Measurements from ENCODE around the gene MVB12B.

Gene MVB12B

DNA sequence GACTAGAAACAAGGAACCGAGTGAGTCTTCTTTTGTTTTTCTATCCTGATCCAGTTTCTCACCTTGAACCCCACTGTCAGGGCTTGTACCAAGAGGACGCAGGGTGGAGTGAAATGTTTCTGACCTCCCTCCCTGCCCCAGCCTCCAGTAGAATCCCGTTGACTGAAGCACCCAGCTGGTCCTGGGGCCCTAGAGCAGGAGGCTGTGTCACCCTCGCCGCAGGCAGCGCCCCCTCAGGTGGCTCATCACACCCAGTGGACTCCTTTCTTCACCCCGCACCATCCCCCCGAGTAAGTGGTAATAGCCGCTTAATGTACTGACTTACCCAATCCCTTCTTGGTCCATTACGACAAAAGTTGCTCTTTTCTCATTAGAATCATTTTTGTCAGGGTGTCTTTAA lies 53.8 kb downstream of the MVB12B start:
- DNase-seq (ENCODE audit: low read depth in 2 of 3, low spot score in 1 of 3): no peak

DNA sequence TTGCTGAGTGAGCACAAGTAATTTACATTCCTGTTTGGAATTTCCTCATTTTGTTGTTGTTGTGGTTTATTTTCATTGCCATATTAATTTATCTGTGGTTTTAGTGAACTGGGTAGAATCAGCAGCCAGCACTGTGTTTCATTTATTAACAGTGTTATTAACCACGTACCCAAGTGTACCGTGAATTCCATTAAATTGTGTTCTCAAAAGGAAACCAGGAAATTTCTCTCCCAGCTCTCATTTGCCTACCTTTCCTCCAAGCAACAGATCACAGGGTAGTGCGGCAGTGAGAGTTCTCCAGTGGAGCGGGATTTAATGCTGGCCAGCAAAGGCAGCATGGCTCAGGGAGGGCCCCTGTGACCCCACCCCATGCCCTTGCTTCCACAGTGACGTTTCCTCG lies 54.6 kb downstream of the MVB12B start:
- DNase-seq (ENCODE audit: low read depth in 2 of 3, low spot score in 1 of 3): no peak

- no peak for DNase-seq (ENCODE audit: low read depth in 2 of 3, low spot score in 1 of 3)
These were observed 56.9 kb downstream of the MVB12B start for GRCh38 chr9:126383406-126384046.

GRCh38 chr9:126384926-126385325 lies 58.3 kb downstream of the MVB12B start:
- DNase-seq (ENCODE audit: low read depth in 2 of 3, low spot score in 1 of 3): no peak

DNA sequence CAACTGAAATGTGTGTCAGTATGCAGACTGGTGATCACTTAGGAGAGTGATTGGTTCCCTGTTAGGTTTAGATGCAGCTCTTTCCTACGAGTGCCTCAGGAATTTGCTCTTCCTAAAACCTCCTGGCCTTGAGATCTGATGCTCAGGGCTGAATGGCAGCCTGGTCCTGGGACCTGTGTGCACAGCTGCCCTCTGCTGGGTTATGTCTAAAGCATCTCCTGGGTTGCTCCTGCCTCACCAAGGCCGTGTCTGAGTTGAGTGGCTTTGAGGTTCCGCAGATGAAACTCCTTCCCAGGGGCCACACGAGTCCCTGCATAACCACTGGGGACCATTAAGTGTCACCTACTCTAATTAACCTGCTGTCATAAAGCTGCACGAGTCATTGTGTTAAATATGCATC lies 59.5 kb downstream of the MVB12B start:
- no peak for DNase-seq (ENCODE audit: low read depth in 2 of 3, low spot score in 1 of 3)

- DNase-seq (ENCODE audit: low read depth in 2 of 3, low spot score in 1 of 3): no peak
These were observed 60.1 kb downstream of the MVB12B start for GRCh38 chr9:126386776-126387175.

GRCh38 chr9:126388964-126389708 lies 62.5 kb downstream of the MVB12B start:
- DNase-seq (ENCODE audit: low read depth in 2 of 3, low spot score in 1 of 3): no peak

DNA sequence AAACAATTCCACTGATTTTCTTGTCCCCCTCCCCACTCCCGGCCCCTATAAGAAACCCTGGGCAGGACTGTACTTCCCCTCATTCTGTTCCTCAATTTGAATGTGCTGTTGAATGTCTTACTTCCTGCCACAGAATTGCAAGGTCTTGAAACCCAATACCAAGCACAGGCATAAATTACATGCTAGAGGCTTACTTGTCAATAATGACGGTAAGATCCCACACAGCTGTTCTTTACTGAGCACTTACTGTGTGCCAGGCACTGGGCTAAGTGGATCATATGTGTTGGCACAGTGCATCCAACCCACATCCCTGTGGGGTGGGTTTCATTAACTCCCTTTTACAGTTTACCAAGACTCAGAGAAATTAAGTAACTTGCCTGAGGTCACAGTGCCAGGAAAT lies 63.4 kb downstream of the MVB12B start:
- no peak for DNase-seq (ENCODE audit: low read depth in 2 of 3, low spot score in 1 of 3)

- no peak for DNase-seq (ENCODE audit: low read depth in 2 of 3, low spot score in 1 of 3)
These were observed 64.3 kb downstream of the MVB12B start for GRCh38 chr9:126390923-126391322.

GRCh38 chr9:126391713-126392661 lies 65.4 kb downstream of the MVB12B start:
- no peak for DNase-seq (ENCODE audit: low read depth in 2 of 3, low spot score in 1 of 3)

DNA sequence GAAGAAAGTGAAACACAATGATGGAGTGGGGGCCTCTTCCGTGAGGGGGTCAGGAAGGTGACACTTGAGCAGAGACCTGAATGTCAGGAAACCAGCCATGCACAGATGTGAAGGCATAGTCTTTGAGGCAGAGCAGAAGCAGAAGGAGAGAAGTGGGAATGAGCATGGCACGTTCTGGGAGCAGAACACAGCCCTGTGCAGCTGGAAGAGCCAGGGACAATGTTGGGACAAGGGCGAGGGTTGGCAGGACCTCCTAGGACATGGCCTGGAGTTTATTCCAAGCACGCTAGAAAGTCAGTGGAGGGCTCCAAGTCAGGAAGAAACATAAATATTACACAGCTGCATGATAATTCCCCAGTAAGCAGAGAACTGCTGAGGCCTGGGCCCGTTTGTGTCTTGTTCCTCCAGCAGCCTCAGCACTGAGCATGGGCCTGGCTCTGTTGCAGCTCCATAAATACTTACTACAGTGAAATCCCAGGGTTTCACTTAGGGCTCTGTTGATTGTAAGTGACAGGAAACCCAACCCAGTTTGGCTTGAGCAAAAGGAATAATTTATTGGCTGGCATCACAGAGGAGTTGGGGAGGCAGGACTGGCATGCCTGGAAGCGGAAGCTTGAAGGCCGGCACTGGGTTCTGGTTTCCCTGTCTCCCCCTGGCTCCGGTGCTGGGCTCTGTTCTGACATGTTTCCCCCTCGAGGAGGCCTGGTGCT lies 66.2 kb downstream of the MVB12B start:
- DNase-seq (ENCODE audit: low read depth in 2 of 3, low spot score in 1 of 3): no peak

- DNase-seq (ENCODE audit: low read depth in 2 of 3, low spot score in 1 of 3): no peak
These were observed 67.2 kb downstream of the MVB12B start for GRCh38 chr9:126393876-126394275.

GRCh38 chr9:126394802-126395201 lies 68.2 kb downstream of the MVB12B start:
- no peak for DNase-seq (ENCODE audit: low read depth in 2 of 3, low spot score in 1 of 3)

GRCh38 chr9:126395439-126396212 lies 69.0 kb downstream of the MVB12B start:
- no peak for DNase-seq (ENCODE audit: low read depth in 2 of 3, low spot score in 1 of 3)

- DNase-seq (ENCODE audit: low read depth in 2 of 3, low spot score in 1 of 3): peak; percentile 36 to 50 (median 45)
These were observed 70.4 kb downstream of the MVB12B start for GRCh38 chr9:126397056-126397455.

GRCh38 chr9:126398403-126399058 lies 71.9 kb downstream of the MVB12B start:
- DNase-seq (ENCODE audit: low read depth in 2 of 3, low spot score in 1 of 3): peak; percentile 55 to 81 (median 66)

- DNase-seq (ENCODE audit: low read depth in 2 of 3, low spot score in 1 of 3): no peak
These were observed 72.6 kb downstream of the MVB12B start for GRCh38 chr9:126399251-126399650.

- DNase-seq (ENCODE audit: low read depth in 2 of 3, low spot score in 1 of 3): no peak
These were observed 73.2 kb downstream of the MVB12B start for GRCh38 chr9:126399789-126400188.

- no peak for DNase-seq (ENCODE audit: low read depth in 2 of 3, low spot score in 1 of 3)
These were observed 73.9 kb downstream of the MVB12B start for GRCh38 chr9:126400571-126400970.

- no peak for DNase-seq (ENCODE audit: low read depth in 2 of 3, low spot score in 1 of 3)
These were observed 74.5 kb downstream of the MVB12B start for GRCh38 chr9:126401107-126401506.
